ENCODE data around the gene VCL. TPM values are rescaled to one million over a fixed set of nuclear protein-coding genes. Genes with fewer than 3 reads are reported as not detected.

VCL gene
- total and polyA plus RNA-seq, 4 donors: 4.3 to 37.8 (median 17.3) TPM

DNA sequence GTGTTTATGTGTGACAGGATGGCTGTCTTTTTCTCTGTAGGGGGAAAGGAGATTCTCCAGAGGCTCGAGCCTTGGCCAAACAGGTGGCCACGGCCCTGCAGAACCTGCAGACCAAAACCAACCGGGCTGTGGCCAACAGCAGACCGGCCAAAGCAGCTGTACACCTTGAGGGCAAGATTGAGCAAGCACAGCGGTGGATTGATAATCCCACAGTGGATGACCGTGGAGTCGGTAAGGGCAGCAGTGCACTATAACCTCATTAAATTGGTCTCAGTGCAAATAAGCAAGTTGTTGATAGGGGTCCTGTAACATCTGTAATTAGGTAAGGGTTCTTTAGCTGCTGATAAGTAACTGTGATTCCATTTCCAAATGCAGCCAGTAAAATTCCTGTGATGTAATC, 96.3 kb downstream of the VCL start:
- TF ChIP-seq RXRA (IDR thresholded peaks at IDR 0.05) (peak in 1 of 2 donors; percentile 66), NR2F2 (IDR thresholded peaks at IDR 0.05) (no peak), HNF4A (conservative IDR thresholded peaks at IDR 0.05) (peak in 1 of 2 donors; percentile 32)
- 42% methylated on average over 7 of the region's 7 CpGs for WGBS
- Histone ChIP-seq H3K27ac (ENCODE audit: low read depth in 1 of 2, low read length in 2 of 2) (no peak overlapping the region), H3K9me3 (ENCODE audit: control insufficient read depth in 4 of 4, low read length in 3 of 4) (no peaks in the 10 kb centered on the region), H3K4me3 (ENCODE audit: low read depth in 1 of 3, low read length in 3 of 3) (no peak overlapping the region), H3K27me3 (ENCODE audit: control insufficient read depth in 4 of 4, insufficient read depth in 4 of 4, low read length in 3 of 4) (no peaks in the 10 kb centered on the region), H3K4me1 (ENCODE audit: control insufficient read depth in 4 of 4, insufficient read depth in 4 of 4, low read length in 3 of 4) (peaks cover 0 to 13% (median 3%) of the 10 kb centered on the region in 4 donors), H3K9ac (ENCODE audit: low read depth in 1 of 2, low read length in 2 of 2) (no peak overlapping the region), H3K36me3 (ENCODE audit: control insufficient read depth in 4 of 4, insufficient read depth in 3 of 4, low read depth in 1 of 4, low read length in 3 of 4) (peaks cover 0 to 22% (median 10%) of the 10 kb centered on the region in 4 donors)
- no peak for DNase-seq (ENCODE audit: low spot score)

- Histone ChIP-seq H3K4me3 (ENCODE audit: low read depth in 1 of 3, low read length in 3 of 3) (no peak overlapping the region), H3K4me1 (ENCODE audit: control insufficient read depth in 4 of 4, insufficient read depth in 4 of 4, low read length in 3 of 4) (peaks cover 0 to 13% (median 3%) of the 10 kb centered on the region in 4 donors), H3K9me3 (ENCODE audit: control insufficient read depth in 4 of 4, low read length in 3 of 4) (no peaks in the 10 kb centered on the region), H3K27ac (ENCODE audit: low read depth in 1 of 2, low read length in 2 of 2) (no peak overlapping the region), H3K27me3 (ENCODE audit: control insufficient read depth in 4 of 4, insufficient read depth in 4 of 4, low read length in 3 of 4) (no peaks in the 10 kb centered on the region), H3K36me3 (ENCODE audit: control insufficient read depth in 4 of 4, insufficient read depth in 3 of 4, low read depth in 1 of 4, low read length in 3 of 4) (peaks cover 0 to 26% (median 7%) of the 10 kb centered on the region in 4 donors), H3K9ac (ENCODE audit: low read depth in 1 of 2, low read length in 2 of 2) (no peak overlapping the region)
- no peak for DNase-seq (ENCODE audit: low spot score)
- WGBS: 96% methylated on average over 2 of the region's 2 CpGs
- TF ChIP-seq FOXA2 (IDR thresholded peaks at IDR 0.05) (no peak), TAF1 (conservative IDR thresholded peaks at IDR 0.05) (no peak), EGR1 (IDR thresholded peaks at IDR 0.05; ENCODE audit: low read depth in 2 of 2) (no peak), RXRA (IDR thresholded peaks at IDR 0.05) (no peak), HNF4A (conservative IDR thresholded peaks at IDR 0.05) (no peak), RAD21 (IDR thresholded peaks at IDR 0.05) (no peak), HNF4G (IDR thresholded peaks at IDR 0.05) (no peak), YY1 (IDR thresholded peaks at IDR 0.05) (no peak), FOXA1 (IDR thresholded peaks at IDR 0.05) (no peak), SP1 (IDR thresholded peaks at IDR 0.05) (no peak), GABPA (IDR thresholded peaks at IDR 0.05 in 1 of 2, conservative IDR thresholded peaks at IDR 0.05 in 1 of 2) (no peak), NR2F2 (IDR thresholded peaks at IDR 0.05) (no peak)
- TF ChIP-seq, protein P1, sequence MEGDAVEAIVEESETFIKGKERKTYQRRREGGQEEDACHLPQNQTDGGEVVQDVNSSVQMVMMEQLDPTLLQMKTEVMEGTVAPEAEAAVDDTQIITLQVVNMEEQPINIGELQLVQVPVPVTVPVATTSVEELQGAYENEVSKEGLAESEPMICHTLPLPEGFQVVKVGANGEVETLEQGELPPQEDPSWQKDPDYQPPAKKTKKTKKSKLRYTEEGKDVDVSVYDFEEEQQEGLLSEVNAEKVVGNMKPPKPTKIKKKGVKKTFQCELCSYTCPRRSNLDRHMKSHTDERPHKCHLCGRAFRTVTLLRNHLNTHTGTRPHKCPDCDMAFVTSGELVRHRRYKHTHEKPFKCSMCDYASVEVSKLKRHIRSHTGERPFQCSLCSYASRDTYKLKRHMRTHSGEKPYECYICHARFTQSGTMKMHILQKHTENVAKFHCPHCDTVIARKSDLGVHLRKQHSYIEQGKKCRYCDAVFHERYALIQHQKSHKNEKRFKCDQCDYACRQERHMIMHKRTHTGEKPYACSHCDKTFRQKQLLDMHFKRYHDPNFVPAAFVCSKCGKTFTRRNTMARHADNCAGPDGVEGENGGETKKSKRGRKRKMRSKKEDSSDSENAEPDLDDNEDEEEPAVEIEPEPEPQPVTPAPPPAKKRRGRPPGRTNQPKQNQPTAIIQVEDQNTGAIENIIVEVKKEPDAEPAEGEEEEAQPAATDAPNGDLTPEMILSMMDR (IDR thresholded peaks at IDR 0.05; ENCODE audit: low read depth, low read length, missing input control): no peak
- TF ChIP-seq, protein P2, sequence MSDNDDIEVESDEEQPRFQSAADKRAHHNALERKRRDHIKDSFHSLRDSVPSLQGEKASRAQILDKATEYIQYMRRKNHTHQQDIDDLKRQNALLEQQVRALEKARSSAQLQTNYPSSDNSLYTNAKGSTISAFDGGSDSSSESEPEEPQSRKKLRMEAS (IDR thresholded peaks at IDR 0.05): no peak
- TF ChIP-seq, protein P3, sequence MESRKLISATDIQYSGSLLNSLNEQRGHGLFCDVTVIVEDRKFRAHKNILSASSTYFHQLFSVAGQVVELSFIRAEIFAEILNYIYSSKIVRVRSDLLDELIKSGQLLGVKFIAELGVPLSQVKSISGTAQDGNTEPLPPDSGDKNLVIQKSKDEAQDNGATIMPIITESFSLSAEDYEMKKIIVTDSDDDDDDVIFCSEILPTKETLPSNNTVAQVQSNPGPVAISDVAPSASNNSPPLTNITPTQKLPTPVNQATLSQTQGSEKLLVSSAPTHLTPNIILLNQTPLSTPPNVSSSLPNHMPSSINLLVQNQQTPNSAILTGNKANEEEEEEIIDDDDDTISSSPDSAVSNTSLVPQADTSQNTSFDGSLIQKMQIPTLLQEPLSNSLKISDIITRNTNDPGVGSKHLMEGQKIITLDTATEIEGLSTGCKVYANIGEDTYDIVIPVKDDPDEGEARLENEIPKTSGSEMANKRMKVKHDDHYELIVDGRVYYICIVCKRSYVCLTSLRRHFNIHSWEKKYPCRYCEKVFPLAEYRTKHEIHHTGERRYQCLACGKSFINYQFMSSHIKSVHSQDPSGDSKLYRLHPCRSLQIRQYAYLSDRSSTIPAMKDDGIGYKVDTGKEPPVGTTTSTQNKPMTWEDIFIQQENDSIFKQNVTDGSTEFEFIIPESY (IDR thresholded peaks at IDR 0.05): no peak
These were observed 98.9 kb downstream of the VCL start for GRCh38 chr10:74096777-74097176.

DNA sequence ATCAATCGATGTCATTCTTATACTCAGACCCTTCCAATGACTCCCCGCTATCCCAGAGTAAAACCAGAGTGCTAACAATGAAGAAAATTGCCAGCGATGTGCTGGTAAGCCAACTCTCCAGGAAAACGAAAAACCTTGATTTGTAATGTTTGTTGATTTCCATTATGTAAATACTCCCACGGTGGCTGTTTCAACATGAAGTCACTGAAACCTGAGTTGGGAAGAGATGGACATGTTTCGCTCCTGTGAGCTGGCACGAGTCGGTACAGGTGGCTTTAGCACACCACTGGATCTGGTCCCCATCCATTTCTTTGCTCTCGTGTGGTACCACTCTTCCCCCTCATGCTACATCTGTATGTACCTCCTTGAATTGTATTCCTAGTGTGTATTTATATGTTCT, 99.9 kb downstream of the VCL start:
- H3K9ac ChIP-seq (ENCODE audit: low read depth in 1 of 2, low read length in 2 of 2): no peak overlapping the region
- H3K36me3 ChIP-seq (ENCODE audit: control insufficient read depth in 4 of 4, insufficient read depth in 3 of 4, low read depth in 1 of 4, low read length in 3 of 4): peaks cover under 1 to 24% (median 7%) of the 10 kb centered on the region in 4 donors
- H3K27me3 ChIP-seq (ENCODE audit: control insufficient read depth in 4 of 4, insufficient read depth in 4 of 4, low read length in 3 of 4): no peaks in the 10 kb centered on the region
- H3K27ac ChIP-seq (ENCODE audit: low read depth in 1 of 2, low read length in 2 of 2): peak overlapping the region; percentile 47 to 62
- H3K4me3 ChIP-seq (ENCODE audit: low read depth in 1 of 3, low read length in 3 of 3): no peak overlapping the region
- H3K4me1 ChIP-seq (ENCODE audit: control insufficient read depth in 4 of 4, insufficient read depth in 4 of 4, low read length in 3 of 4): peaks cover 0 to 13% (median 3%) of the 10 kb centered on the region in 4 donors
- 45% methylated on average over 9 of the region's 9 CpGs for WGBS
- H3K9me3 ChIP-seq (ENCODE audit: control insufficient read depth in 4 of 4, low read length in 3 of 4): no peaks in the 10 kb centered on the region
- no peak for DNase-seq (ENCODE audit: low spot score)
- TF ChIP-seq, protein P3 (IDR thresholded peaks at IDR 0.05): no peak
- TF ChIP-seq, protein P4, sequence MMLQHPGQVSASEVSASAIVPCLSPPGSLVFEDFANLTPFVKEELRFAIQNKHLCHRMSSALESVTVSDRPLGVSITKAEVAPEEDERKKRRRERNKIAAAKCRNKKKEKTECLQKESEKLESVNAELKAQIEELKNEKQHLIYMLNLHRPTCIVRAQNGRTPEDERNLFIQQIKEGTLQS (IDR thresholded peaks at IDR 0.05): no peak
- peak; percentile 94 for TF ChIP-seq FOXA1 (IDR thresholded peaks at IDR 0.05)
- peak; percentile 98 for TF ChIP-seq FOXA2 (IDR thresholded peaks at IDR 0.05)
- TF ChIP-seq, protein P1 (IDR thresholded peaks at IDR 0.05; ENCODE audit: low read depth, low read length, missing input control): no peak
